A549 treated with AZD9567 at 1 μM for 4 hours (cell line): ENCODE results near the gene SPRED1. TPM values are rescaled to one million over a fixed set of nuclear protein-coding genes. Genes with fewer than 3 reads are reported as not detected.

ENCODE experiments used
- total RNA-seq: library from RNA; stranded (reverse); fragments of 200-300 nt; extraction: Qiagen RNA extraction; gene quantifications from 5 replicates; pipeline ENCODE4 v1.2.3, GENCODE V29; 2022; ENCODE audit not compliant: insufficient read depth

Gene SPRED1
- 6.2 to 8.2 TPM (median 7.6 TPM) in 5 replicates for total RNA-seq

GRCh38 chr15:38252481-38253350, at the start of gene SPRED1:
Gene SPRED1 (plus strand): TSS chr15:38252836. CDS start chr15:38253186, 350 bp downstream.

Other genes starting within 250 kb of the SPRED1 start
- gene FAM98B, start 201.3 kb downstream of the SPRED1 start, total RNA-seq = 7.9 to 15.0 TPM (median 10.8 TPM) in 5 replicates